Activated CD4-positive, CD25-positive, alpha-beta regulatory T cell treated with anti-CD3 and anti-CD28 coated beads, Interleukin-2, amount 50 U/mL, for 24 hours (primary cell): Measurements from ENCODE around the gene LANCL1.

Experiments used
- ATAC-seq, 2 donors: fragments of 150-1000 bp; cut with Tn5 transposase; one replicate each; pipeline ENCODE4 v1.10.0; 2021; ENCODE audit warnings: mild to moderate bottlenecking in 1 of 2, moderate library complexity in 1 of 2

The LANCL1 gene, protein sequence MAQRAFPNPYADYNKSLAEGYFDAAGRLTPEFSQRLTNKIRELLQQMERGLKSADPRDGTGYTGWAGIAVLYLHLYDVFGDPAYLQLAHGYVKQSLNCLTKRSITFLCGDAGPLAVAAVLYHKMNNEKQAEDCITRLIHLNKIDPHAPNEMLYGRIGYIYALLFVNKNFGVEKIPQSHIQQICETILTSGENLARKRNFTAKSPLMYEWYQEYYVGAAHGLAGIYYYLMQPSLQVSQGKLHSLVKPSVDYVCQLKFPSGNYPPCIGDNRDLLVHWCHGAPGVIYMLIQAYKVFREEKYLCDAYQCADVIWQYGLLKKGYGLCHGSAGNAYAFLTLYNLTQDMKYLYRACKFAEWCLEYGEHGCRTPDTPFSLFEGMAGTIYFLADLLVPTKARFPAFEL

DNA sequence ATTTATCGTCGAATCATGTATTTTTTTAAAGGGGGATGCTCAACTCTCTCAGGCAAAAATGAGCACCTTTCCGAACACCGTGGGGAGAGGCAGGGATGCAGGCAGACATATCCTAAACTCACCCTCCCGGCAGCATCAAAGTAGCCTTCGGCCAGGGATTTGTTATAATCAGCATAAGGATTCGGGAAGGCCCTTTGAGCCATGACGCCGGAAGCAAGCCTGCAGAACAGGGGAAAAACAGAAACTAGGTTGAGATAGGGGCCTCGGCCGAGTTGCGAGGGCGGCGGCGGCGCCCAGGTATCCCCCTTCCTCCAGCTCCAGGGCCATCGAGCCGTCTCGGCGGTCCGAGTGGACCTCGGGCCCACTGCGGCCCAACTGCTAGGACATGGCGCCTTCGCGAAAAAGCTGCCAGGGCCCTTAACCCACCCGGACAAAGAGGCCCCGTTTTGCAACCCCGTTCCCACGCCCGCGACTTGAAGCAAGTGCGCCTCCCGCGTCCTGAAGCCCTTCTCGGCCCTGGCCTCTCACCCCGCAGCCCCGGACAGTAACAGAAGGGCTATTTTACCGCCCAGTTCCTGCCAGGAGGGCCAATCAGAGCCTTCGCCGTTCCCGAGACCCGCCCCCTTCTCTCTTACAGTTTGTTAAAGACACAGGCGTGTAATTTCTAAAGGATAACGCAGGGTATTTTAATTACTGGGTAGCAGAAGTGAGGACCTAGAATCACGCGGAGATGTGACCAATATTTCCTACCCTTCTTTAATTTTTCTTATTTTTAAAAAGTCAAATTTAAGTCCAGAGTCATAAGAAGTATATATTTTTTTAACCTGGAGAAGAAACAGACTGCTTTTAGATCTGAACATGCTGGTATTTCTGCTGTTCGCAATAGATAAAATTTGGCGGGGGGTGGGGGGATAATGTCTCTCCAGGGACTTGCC lies at the start of gene LANCL1:
Gene LANCL1, minus strand, starts transcription at position 566 of the 935 bp plus-strand sequence. Its CDS starts 363 bp downstream, at position 203.
- ATAC-seq = peak; percentile 100

DNA sequence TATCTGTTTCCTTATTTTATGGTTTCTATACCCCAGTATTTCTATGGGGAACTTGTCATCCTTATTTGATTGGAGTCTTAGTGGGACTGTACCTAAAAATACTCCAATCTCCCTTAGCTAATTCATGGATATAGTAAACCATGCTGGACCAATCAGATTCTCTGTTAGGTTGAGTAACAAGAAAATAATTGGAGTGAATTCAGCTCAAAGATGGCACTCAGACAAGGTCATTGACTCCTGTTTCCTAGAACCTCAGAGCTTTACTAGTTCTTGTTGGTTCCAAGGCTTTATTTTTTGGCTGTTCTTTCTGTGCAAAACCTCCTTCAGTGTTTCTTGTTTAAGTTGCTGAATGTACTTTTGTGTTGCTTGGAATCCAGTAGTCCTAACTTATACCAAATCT lies 48.0 kb upstream of the LANCL1 start:
- ATAC-seq = no peak

DNA sequence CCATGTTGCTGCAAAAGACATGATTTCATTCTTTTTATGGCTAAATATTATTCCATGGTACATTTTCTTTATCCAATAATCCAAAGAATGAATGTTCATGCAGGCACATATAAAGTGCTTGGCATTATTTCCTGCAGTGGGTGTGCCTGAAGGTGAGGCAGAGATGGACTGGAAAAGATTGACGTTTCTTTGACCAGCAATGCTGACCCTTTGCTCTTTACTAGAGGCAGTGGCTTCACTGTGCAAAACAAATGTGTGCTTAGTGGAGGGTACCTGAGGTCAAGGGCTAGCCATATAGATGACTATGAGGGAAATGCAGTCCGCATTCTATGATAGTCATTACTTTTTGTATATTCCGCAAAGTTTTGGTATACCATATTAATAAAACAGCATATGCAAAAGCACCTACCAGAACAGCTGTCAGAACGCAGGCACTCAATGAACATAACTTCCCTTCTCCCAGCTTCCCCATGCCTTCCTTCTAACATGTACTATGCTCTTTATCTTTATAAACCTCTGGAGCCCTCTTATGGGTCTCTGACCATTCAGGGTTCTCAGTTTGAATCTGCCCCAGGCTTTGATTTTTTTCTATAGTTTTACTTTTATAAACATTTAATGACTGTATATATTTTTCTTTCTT lies 47.2 kb upstream of the LANCL1 start:
- ATAC-seq = no peak

DNA sequence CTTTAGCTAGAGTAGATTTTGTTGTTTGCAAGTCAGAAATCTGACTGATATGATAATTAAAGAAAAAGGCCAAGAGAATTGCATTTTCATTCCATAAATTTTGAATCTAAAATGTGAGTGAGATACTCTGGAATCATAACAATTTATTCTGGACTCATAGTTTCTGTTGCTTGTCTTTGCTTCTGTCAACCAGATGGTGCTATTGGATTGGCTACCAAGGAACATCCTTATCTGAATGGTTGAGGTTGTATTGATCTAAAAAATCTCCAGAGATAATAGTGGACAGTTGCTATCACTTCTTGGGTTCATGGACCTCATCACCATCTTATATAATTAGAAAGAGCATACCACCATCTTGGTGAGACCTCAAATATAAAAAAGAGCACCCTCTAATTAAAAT lies 45.8 kb upstream of the LANCL1 start:
- no peak for ATAC-seq

DNA sequence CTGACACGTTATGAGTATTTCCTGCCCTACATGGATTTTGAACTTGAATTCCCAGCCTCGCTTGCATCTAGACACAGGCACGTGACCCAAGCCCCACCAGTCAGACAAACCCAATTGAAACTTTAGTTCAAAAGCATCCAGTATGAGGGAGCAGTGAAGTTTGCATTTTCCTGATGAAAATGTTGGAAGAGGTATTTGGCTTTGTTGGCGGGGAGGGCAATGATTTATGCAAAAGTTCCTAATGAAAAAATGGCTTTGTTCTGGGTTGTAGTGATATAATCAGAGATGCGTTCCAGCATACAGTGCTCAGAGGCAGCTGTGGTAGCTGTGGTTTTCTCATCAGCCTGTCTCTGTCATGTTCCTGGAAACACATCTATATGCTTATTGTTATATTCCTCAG lies 43.0 kb upstream of the LANCL1 start:
- no peak for ATAC-seq

DNA sequence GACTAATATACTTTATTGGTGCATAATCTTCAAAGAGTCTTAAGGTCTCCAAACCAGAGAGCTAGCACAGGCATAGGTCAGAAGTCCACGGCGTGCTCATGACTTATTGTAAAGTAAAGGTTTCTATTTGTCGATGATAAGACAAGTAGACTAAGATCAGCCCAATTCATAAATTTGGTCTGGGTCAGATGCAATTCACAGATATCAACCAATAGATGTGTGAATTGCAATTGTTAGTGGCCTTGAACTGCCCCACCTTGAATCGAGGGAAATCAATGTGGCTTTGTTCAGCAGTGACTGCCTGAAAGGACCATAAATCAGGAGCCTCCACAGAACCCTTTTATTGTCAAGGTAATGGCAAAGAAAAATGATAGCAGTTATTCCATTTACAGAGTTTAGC lies 40.7 kb upstream of the LANCL1 start:
- ATAC-seq = no peak

DNA sequence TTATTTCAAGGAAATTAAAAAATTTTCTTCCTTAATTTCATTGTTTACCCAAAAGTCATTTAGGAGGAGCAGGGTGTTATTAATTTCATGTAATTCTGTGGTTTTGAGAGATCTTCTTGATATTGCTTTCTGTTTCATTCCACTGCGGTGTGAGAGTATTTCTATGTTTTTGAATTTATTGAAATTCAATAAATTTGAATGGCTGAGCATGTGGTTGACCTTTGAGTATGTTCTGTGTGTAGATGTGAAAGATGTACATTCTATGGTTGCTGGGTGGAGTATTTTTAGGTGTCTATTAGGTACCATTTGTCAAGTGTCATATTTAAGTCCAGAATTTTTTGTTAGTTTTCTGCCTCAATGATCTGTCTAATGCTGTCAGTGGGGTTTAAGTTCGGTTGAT lies 39.4 kb upstream of the LANCL1 start:
- no peak for ATAC-seq

DNA sequence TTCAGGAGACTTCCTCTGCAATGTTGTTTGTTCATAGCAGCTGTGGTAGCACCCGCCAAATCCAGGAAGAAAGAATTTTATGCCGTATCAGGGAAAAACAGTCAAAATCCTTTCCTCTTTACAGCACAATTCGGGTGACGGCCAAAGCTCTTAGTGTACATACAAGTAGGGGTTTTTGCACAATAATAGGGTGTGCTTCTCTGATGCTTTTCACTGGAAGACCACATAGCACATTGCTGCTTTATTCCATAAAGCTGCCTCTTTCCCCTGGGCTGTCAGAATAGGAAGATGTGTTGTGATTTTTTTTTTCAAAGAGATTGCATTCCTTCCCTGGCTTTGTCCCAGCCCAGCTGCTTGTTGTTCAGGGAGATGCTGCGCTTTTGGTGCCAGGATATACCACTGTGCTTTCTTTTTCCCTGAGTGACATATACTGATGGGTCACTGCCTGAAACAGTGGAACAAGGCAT lies 27.2 kb upstream of the LANCL1 start:
- no peak for ATAC-seq

DNA sequence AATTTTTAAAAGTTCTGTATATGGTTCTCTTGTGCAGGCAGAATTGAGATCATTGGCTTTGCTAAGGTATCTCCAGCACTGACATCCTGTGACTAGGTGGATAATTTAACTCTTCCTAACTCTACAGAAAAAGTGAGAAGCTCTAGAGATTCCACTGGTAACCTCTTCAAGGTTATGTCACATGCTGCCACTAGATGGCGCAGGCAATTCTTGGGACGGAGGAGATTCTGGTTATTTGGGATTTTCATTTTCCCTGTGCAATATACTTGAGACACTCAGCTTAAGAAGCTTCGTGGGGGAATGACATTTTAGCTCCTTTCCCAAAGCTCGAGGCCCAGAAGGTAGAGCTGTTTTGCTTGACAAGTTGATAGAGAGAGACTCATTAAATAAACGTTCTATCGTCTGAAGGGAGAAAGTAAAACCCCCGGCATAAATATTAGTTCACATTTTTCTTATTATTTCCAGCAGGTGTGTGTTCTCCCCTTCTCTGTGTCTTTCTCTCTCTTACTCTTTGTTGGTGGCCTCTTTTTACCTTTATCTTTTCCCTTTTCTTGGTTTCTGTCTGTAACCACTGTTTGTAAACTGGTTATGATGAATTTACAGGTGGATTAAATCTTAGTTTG lies 26.6 kb upstream of the LANCL1 start:
- no peak for ATAC-seq

DNA sequence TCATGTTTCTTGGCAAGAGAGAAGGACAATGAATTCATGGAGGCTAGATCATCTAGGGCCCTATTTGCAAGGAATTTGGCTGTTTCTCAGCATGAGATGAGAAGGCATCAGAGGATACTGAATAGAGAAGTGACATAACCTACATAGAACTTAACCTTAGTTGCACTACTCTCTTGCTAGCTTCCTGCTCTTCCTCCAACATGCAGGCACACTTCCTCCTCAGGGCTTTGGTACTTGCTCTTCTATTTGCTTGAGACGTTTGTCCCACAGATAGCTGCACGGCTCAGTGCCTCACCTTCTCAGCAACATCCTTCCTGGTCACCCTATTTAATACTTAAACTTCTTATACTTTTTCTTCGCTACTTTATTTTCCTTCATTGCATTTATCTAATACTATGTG lies 20.0 kb upstream of the LANCL1 start:
- ATAC-seq = no peak

DNA sequence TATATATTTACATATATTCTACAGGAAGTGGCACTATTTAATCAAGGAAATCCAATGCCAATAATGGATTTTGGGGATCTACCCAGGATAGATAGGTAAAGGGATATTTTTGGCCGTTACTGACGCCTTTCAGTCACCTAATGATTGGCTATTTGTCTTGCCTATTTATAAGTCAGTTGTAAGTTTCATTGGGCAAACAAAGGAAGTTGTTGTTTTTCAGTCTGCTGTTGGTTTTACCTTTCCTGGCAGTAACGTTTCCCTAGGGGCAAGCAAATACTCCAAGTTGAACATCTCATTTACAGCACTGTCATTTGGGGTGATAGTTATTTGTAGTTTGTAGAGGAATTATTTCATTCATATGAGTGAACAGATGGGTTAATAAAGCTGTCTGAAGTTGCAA lies 17.0 kb upstream of the LANCL1 start:
- no peak for ATAC-seq

DNA sequence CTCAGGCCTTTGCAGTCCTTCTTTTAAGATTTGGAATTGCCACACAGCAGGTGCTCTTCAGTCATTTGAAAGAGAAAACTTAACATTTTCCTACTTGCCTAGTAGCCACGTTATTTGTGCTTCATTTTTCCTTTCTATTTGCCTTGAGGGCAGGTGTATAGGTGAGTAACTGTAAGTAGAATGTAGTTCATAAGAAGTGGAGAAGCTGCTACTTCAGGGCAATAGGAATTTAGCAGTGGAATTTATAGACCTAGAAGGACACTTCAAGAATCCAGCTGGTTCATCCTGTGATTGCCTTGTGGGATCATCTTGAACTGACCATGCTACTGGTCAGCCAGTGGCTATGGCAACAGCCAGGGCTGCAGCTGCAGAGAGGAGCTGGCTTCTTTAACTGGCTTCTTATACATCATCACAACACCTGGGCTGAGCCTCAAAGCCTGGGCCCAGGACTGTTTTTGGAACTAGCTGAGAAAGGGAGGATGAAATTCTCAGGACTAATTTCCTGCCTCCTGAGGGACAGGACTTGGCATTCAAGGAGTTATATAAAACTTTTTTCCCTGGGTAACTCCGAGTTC lies 5.1 kb upstream of the LANCL1 start:
- no peak for ATAC-seq

DNA sequence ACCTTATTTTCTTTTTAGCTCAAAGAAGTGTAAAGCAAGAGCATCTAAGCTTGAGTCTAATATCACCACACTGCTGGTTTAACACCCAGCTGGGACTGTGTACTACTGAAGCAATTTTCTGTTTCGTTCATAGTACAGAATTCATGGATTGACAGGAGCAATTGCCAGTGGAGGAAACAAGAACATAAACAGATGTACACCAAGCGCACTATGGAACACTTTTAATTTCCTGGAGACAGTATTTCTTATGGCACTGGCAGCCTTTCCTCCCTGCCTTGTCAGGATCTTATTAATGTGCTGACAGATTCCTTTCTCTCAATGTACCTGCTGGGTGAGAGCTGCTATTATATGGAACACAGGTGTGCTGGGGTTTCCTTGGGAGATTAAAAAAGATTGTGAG lies 4.2 kb upstream of the LANCL1 start:
- ATAC-seq = no peak

DNA sequence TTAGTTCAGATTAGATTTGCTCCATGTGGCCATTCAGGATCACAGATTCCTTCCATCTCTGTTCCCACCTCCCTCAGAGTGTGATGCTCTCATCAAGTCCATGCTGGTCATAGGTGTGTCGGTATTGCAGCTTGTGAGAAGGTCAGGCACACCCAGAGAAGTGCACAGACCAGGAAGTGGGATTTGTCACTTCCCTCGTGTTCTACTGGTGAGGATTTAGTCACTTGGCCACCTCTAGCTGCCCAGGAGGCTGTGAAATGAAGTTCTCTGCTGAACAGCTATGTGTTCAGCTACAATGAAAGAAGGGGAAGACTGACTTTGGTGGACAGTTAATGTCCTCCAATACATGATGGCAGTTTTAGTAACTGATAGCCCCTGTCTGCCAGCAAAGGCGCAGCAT lies 3.5 kb upstream of the LANCL1 start:
- no peak for ATAC-seq

DNA sequence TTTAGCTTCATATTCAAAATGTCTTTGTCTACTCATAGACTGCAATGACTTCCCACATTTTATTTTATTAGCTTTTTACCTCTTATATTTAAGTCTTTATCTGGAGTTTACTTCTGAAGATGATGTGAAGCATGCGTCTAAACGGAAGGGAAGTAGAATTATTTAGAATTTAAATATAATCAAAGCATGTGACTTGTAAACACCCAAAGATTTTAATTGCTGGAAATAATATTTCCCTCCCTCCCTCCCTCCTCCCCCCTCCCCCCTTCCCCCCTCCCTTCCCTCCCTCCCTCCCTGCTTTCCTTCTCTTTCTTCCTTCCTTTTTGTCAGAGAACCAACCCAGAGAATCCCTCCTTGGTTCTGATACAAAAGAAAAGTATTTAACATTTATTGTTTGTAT lies 2.1 kb upstream of the LANCL1 start:
- ATAC-seq = no peak

DNA sequence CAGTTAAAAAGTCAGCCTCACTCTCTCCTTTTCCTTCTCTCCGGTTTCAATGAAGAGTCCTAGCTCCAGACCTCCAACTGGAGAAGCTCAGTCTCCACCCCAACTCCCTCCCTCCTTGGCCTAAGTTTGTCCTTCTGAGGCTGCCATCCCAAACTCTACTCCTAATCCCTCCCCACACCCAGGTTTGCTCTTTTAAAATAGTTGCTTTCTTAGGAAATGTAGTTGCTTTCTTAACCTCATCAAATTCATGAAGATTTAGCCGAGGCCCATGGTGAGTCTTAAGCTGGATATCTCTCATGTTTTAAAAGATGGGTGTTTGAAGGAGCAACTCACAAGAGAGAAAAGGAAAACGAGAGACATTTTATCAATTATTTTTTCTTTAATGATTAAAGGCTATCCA lies 937 bp upstream of the LANCL1 start:
- no peak for ATAC-seq

DNA sequence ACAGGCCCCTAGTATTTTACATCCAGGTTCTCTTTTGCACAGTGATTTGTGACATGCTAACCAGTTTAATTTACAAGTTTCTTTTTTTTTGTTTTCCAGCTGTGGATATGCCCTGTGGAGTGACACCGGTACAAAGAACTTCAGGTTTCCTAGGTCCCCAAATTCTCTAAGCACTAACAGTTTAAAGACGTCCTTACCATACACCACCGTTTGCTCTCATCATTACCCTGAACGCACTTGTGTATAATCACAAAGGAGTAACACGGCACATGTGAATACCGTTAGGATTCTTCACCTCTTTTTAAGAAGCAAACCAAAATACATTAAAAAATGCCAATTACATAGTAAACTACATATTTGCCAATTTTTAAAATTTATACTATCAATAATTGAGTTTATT lies 853 bp downstream of the LANCL1 start:
- ATAC-seq = no peak

DNA sequence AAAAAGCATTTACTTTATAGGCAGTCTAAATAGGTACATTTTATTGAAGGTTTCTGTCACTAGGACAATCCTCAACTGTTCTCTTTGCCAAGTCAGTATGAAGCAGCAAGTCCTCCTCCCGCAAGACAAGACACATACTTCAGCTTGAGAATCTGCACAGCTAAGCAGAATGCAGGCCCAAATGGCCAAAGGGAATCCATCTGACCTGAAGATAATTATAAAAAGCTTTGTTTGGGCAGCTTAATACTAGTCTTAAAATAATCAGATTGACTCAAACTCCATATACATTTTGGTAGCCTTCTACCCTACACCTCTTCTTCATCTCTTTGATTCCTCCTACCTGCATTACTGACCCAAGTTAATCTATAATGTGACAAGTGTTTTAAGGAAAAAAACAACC lies 1.8 kb downstream of the LANCL1 start:
- ATAC-seq = no peak

DNA sequence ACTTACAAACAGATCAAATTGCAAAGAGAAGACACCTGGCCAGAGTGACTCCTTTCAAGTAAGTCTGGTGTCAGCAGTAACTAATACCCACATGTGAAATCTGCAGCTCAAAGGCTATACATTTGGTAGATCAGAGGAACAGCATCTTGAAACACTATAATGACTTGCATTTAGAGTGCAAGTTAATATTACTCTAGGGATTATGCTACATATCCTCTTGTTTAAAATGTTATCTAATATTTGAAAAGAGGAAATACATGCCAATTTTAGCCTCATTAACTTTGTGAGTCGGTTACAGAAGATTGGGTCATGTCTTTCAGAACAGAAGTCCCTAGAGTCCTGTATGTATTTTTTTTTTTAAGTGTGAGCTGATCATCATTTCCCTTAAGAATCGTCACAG lies 15.2 kb downstream of the LANCL1 start:
- no peak for ATAC-seq

DNA sequence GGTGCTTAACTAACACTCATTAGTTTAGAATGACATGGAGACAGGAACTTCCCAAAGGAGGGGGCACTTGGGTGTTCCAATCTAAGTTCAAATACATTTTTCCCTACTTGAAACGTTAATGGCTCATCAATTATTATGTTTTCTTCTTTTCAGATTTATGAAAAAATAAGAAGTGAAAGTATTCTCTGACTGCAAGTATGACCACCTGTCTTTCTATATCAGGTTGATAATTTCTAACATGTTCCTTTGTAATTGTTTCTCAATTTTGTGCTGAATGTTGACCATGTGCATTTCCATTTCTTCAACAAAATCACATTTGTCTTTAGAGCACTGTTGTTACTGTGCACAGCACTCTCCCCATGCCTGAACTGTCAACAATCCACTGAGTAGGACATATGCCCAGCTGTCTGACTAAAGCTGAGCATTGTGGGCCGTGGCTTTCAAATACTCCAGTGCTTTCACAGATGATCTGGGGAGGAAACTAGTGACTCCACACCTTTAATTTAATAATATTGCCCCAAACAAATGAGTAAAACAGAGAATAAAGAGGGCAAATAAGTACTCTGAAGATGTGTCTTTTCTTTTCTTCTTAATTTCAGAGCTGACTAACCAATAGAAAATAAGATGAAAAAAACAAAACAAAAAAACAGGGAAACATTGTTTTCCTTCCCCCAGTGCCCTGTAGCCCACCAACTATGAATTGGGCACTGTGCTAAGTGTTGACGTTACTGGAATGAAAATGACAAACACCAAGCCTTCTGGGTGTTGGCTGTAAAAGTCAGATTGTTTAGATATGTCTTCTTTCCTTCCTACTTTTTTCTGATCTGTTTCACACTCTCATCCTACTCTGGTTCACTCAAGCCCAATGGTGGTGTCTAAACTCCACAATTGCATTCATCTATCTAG lies 16.0 kb downstream of the LANCL1 start:
- ATAC-seq = no peak

DNA sequence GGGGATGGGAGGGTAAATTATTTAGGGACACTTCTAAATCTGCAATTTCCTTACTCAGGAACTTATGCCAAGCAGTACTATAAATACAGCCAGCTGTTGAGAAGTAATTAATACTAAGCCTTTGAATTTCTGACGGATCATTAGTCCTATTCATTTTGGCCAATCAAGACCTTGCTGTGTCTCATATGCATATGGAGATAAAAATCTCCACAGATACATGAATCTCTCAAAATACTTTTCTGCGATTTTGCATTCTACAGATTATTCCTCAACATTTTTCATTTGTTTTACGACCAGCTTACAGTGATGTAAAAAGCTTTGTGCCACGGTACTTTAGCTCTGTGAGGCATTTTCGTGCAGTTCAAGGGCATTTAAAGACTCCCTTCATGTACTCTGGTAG lies 16.7 kb downstream of the LANCL1 start:
- ATAC-seq = no peak
